HepG2 (cell line): ENCODE results near the gene SPNS2. TPM values are rescaled to one million over a fixed set of nuclear protein-coding genes. Genes with fewer than 3 reads are reported as not detected.

ENCODE experiments used
- ATAC-seq: fragments of 200-7000 bp; cut with Tn5 transposase; 3 replicates; pipeline ENCODE4 v1.9.1; 2020; ENCODE audit warnings: mild to moderate bottlenecking, moderate library complexity
- BruUV-seq: library from RNA; stranded (reverse); fragments of 400-500 nt; replicated peaks from 2 replicates; lab custom pipeline; 2021; lab: Mats Ljungman, UMichigan
- CTCF ChIA-PET: fragments of 300-600 bp; formaldehyde crosslinking; extraction: SDS; loops from one replicate; lab custom pipeline; 2021; ENCODE audit warnings: low total read pairs, inconsistent platforms, low intra/inter-chr PET ratio; lab: Yijun Ruan, JAX
- POLR2A ChIA-PET: fragments of 350-600 bp; sonication (Branson Sonifier 250); formaldehyde crosslinking; loops from one replicate; lab custom pipeline; 2020; ENCODE audit warnings: antibody characterized with exemption, inconsistent platforms; lab: Yijun Ruan, JAX
- DNase-seq: peaks from one replicate; pipeline ENCODE4 v3.0.0-alpha.2; 2015; ENCODE audit warnings: low spot score
- FAIRE-seq: peaks from 3 replicates; lab custom pipeline; 2011; peaks lifted over from hg19 to GRCh38; lab: Jason Lieb, UNC
- H2AFZ ChIP-seq: one replicate; pipeline ENCODE4 v1.6.1; 2011; ENCODE audit warnings: low read length, inconsistent platforms
- H3K27ac ChIP-seq: fragments of 300-600 bp; 3 replicates; pipeline ENCODE4 v1.8.0; 2011; ENCODE audit warnings: mixed run types, mild to moderate bottlenecking, mixed read lengths, low read length, inconsistent platforms; ENCODE audit not compliant: insufficient read depth; ENCODE audit errors: extremely low read length
- H3K27me3 ChIP-seq, 2 experiments: fragments of 200-600 bp in 1 of 2; 2 replicates in 1 of 2; 3 replicates in 1 of 2; pipeline versions ENCODE4 v1.6.0 to v1.8.0; 2011; ENCODE audit warnings: low read length in 2 of 2, mild to moderate bottlenecking in 2 of 2, moderate library complexity in 2 of 2, inconsistent platforms in 1 of 2; ENCODE audit not compliant: insufficient read depth in 2 of 2, control insufficient read depth in 1 of 2
- H3K36me3 ChIP-seq, 2 experiments: fragments of 200-600 bp in 1 of 2; replicated peaks in 1 of 2; 2 replicates in 1 of 2; 3 replicates in 1 of 2; pipeline versions ENCODE4 v1.5.1 to v1.8.0; 2011; ENCODE audit warnings: low read length in 2 of 2, inconsistent platforms in 1 of 2; ENCODE audit not compliant: insufficient read depth in 2 of 2, control insufficient read depth in 1 of 2
- H3K4me1 ChIP-seq: 2 replicates; pipeline ENCODE4 v1.5.1; 2012; ENCODE audit warnings: low read length, inconsistent platforms; ENCODE audit not compliant: insufficient read depth
- H3K4me2 ChIP-seq: 2 replicates; pipeline ENCODE4 v1.6.0; 2011; ENCODE audit warnings: low read depth, low read length, inconsistent platforms
- H3K4me3 ChIP-seq, 3 experiments: fragments of 200-600 bp in 1 of 3; sonication (generic), shearing (Covaris generic) in 1 of 3; replicated peaks in 1 of 3; 2 replicates each; pipeline ENCODE4 v1.5.1; 2011 to 2016; ENCODE audit warnings: low read length in 3 of 3, inconsistent platforms in 2 of 3, low read depth in 2 of 3, mild to moderate bottlenecking in 2 of 3, control low read depth in 1 of 3, mixed read lengths in 1 of 3; ENCODE audit not compliant: insufficient read depth in 1 of 3
- H3K79me2 ChIP-seq: one replicate; pipeline ENCODE4 v1.6.1; 2011; ENCODE audit warnings: low read length, inconsistent platforms; ENCODE audit not compliant: insufficient read depth
- H3K9ac ChIP-seq: 2 replicates; pipeline ENCODE4 v1.6.0; 2011; ENCODE audit warnings: mild to moderate bottlenecking, low read depth, low read length, inconsistent platforms; ENCODE audit not compliant: insufficient read depth
- H3K9me3 ChIP-seq: 2 replicates; pipeline ENCODE4 v1.5.1; 2012; ENCODE audit warnings: mild to moderate bottlenecking, low read length
- H4K20me1 ChIP-seq: 2 replicates; pipeline ENCODE4 v1.6.0; 2011; ENCODE audit warnings: inconsistent platforms, mild to moderate bottlenecking, low read length, moderate library complexity; ENCODE audit not compliant: insufficient read depth
- E2F5 ChIP-seq: sonication (generic); formaldehyde crosslinking; conservative IDR thresholded peaks from 2 replicates; pipeline ENCODE4 v1.4.0; 2020; ENCODE audit warnings: missing genetic modification reagents
- SMARCC2 ChIP-seq: fragments of 450-650 bp; IDR thresholded peaks from 2 replicates; pipeline ENCODE4 v1.6.1; 2017; ENCODE audit warnings: antibody characterized with exemption, mild to moderate bottlenecking
- SRSF1 ChIP-seq: fragments of 200-400 bp; formaldehyde crosslinking; optimal IDR thresholded peaks from 2 replicates; pipeline ENCODE3; 2017; ENCODE audit warnings: mild to moderate bottlenecking, low read depth, low read length, moderate library complexity
- ZNF12 ChIP-seq: sonication (generic); formaldehyde crosslinking; IDR thresholded peaks from 2 replicates; pipeline ENCODE4 v1.5.0; 2020; ENCODE audit warnings: missing genetic modification reagents
- ZNF160 ChIP-seq: sonication (generic); formaldehyde crosslinking; IDR thresholded peaks from 2 replicates; pipeline ENCODE4 v1.8.0; 2022; ENCODE audit warnings: mild to moderate bottlenecking, inconsistent platforms, missing genetic modification reagents
- ZNF713 ChIP-seq: sonication (generic); formaldehyde crosslinking; IDR thresholded peaks from 2 replicates; pipeline ENCODE4 v1.4.0; 2020; ENCODE audit warnings: mild to moderate bottlenecking, missing genetic modification reagents
- WGBS: methylation state at CpG from one replicate; pipeline ENCODE4 v1.1.6; 2017; ENCODE audit warnings: low lambda C conversion rate; 5-methylcytosine and 5-hydroxymethylcytosine counted together
- in situ Hi-C: cut with HindIII; loops from 2 replicates; pipeline ENCODE4 v1.10.0; 2017; ENCODE audit warnings: low pct_unique_long_range_greater_than_20kb; ENCODE audit not compliant: extremely low pct_ligation_motif_present
- intact Hi-C: fragments of 100-400 bp; cut with micrococcal nuclease; formaldehyde crosslinking; loops from one replicate; pipeline ENCODE4 v1.10.0; 2022; ENCODE audit not compliant: unreplicated experiment
- polyA plus RNA-seq, 8 experiments: library from polyadenylated mRNA; depleted of rRNA in 3 of 8; stranded (reverse) in 7 of 8; unstranded in 1 of 8; fragments of >200 nt; fragmentation: Illumina TruSeq in 4 of 8; extraction: Trizol in 4 of 8; gene quantifications; 2 replicates each; pipeline versions ENCODE4 v1.2.1 to v1.2.3, GENCODE V29; 2011 to 2016; ENCODE audit warnings: low read depth in 4 of 8, missing spikeins in 1 of 8, mixed read lengths in 1 of 8; ENCODE audit not compliant: insufficient read depth in 1 of 8
- total RNA-seq, 5 experiments: library from RNA; depleted of rRNA; stranded (reverse); fragments of >200 nt; fragmentation: Illumina TruSeq; extraction: Trizol; gene quantifications; 2 replicates each; pipeline ENCODE4 v1.2.3, GENCODE V29; 2016; ENCODE audit warnings: low read depth in 1 of 5
- TF ChIP-seq, protein P1 (sequence below): sonication (generic); formaldehyde crosslinking; IDR thresholded peaks from 2 replicates; pipeline ENCODE4 v1.4.0; 2020; ENCODE audit warnings: missing genetic modification reagents

Gene SPNS2
- total and polyA plus RNA-seq, 2 of the 13 experiments (the other 11 are each of a cell fraction or from before 2014, with no cell fraction given): 0.01 TPM; not detected in 1

GRCh38 chr17:4460661-4461060 lies 38.0 kb upstream of the SPNS2 start:
- Histone ChIP-seq H4K20me1 (no peaks in the 10 kb centered on the region), H3K4me2 (no peak overlapping the region), H3K9me3 (no peaks in the 10 kb centered on the region), H3K36me3 (no peaks in the 10 kb centered on the region), H3K4me1 (no peaks in the 10 kb centered on the region), H3K79me2 (no peaks in the 10 kb centered on the region), H3K27ac (no peak overlapping the region), H3K27me3 (peaks cover 0 to 1% of the 10 kb centered on the region in 2 experiments; a peak in 1 of 5 replicates), H2AFZ (no peak overlapping the region), H3K4me3 (no peak overlapping the region), H3K9ac (no peak overlapping the region)
- DNase-seq (no peak), ATAC-seq (no peak), FAIRE-seq (no peak)
- POLR2A ChIA-PET: no interaction called here
- intact Hi-C loops (no loop called here), in situ Hi-C loops (no loop called here)
- no TSS peak for BruUV-seq
- CTCF ChIA-PET: no interaction called here
- no peak for TF ChIP-seq ZNF12 (CRISPR knock-in tag)
- TF ChIP-seq SRSF1: no peak
- no peak for TF ChIP-seq E2F5 (CRISPR knock-in tag)
- TF ChIP-seq ZNF160 (CRISPR knock-in tag): no peak
- no peak for TF ChIP-seq SMARCC2
- TF ChIP-seq, protein P1, sequence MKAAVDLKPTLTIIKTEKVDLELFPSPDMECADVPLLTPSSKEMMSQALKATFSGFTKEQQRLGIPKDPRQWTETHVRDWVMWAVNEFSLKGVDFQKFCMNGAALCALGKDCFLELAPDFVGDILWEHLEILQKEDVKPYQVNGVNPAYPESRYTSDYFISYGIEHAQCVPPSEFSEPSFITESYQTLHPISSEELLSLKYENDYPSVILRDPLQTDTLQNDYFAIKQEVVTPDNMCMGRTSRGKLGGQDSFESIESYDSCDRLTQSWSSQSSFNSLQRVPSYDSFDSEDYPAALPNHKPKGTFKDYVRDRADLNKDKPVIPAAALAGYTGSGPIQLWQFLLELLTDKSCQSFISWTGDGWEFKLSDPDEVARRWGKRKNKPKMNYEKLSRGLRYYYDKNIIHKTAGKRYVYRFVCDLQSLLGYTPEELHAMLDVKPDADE (CRISPR knock-in tag): no peak
- TF ChIP-seq ZNF713 (CRISPR knock-in tag): no peak
- 22% methylated on average over 5 of the region's 5 CpGs for WGBS
